AG04450 (cell line): ENCODE data around the gene ATP2A3. TPM values are rescaled to one million over a fixed set of nuclear protein-coding genes. Genes with fewer than 3 reads are reported as not detected.

Source experiments
- CTCF ChIA-PET: fragments of 300-600, 350-600 bp; formaldehyde crosslinking; extraction: SDS; loops from one replicate; lab custom pipeline; 2022; ENCODE audit warnings: antibody characterized with exemption, inconsistent platforms; lab: Charles Lee
- POLR2A ChIA-PET: fragments of 350-600 bp; formaldehyde crosslinking; extraction: SDS; loops from one replicate; lab custom pipeline; 2021; ENCODE audit warnings: antibody characterized with exemption, inconsistent platforms; lab: Yijun Ruan, JAX
- DNase-seq: peaks from one replicate; pipeline ENCODE4 v3.0.0-alpha.2; 2011; ENCODE audit warnings: low read depth, low spot score
- H3K27ac ChIP-seq: one replicate; pipeline ENCODE4 v1.5.1; 2012; ENCODE audit warnings: low read depth, low read length, control low read depth
- H3K27me3 ChIP-seq: one replicate; pipeline ENCODE4 v1.6.0; 2012; ENCODE audit warnings: low read length; ENCODE audit not compliant: control insufficient read depth, insufficient read depth
- H3K4me3 ChIP-seq: 2 replicates; pipeline ENCODE4 v1.5.1; 2011; ENCODE audit warnings: mild to moderate bottlenecking, low read depth, low read length, control low read depth
- H3K9me3 ChIP-seq: 2 replicates; pipeline ENCODE4 v1.5.1; 2012; ENCODE audit warnings: low read length; ENCODE audit not compliant: control insufficient read depth, insufficient read depth
- CTCF ChIP-seq: IDR thresholded peaks from 2 replicates; pipeline ENCODE4 v1.5.1; 2011; ENCODE audit warnings: low read depth, low read length, control low read depth, inconsistent platforms
- polyA plus RNA-seq: library from polyadenylated mRNA; depleted of rRNA; stranded (reverse); fragments of >200 nt; gene quantifications from 2 replicates; pipeline ENCODE4 v1.2.3, GENCODE V29; 2011

The ATP2A3 gene
- polyA plus RNA-seq, 1 experiment, result 0.46 TPM

GRCh38 chr17:3884188-3884587, 80.0 kb downstream of the ATP2A3 start:
- Histone ChIP-seq H3K4me3 (no peak overlapping the region), H3K27me3 (no peaks in the 10 kb centered on the region), H3K9me3 (no peaks in the 10 kb centered on the region; the same call in 1 of the 2 replicates), H3K27ac (no peak overlapping the region)
- ChIA-PET CTCF (interaction anchor here (1.6 to 2.3 kb wide), 3 partner anchors 20 to 38 kb away, joined by 6 to 11 read pairs (median 7); partner anchors contain the start of gene NCBP3), POLR2A (no interaction called here)
- no peak for TF ChIP-seq CTCF
- DNase-seq, result no peak

- no peak for DNase-seq
- no peak for TF ChIP-seq CTCF
- no peak overlapping the region for H3K4me3 ChIP-seq
- POLR2A ChIA-PET, result no interaction called here
- no peak overlapping the region for H3K27ac ChIP-seq
- H3K27me3 ChIP-seq, result no peaks in the 10 kb centered on the region
- H3K9me3 ChIP-seq, result no peaks in the 10 kb centered on the region
- CTCF ChIA-PET, result interaction anchor here (2.3 kb wide), 1 partner anchor 18 kb away, joined by 7 read pairs; no protein-coding TSS in a partner anchor
These were observed 82.0 kb downstream of the ATP2A3 start for GRCh38 chr17:3882276-3882675.

- no peaks in the 10 kb centered on the region for H3K27me3 ChIP-seq
- ChIA-PET CTCF (no interaction called here), POLR2A (no interaction called here)
These were observed 83.3 kb downstream of the ATP2A3 start for GRCh38 chr17:3880983-3881382.

GRCh38 chr17:3879591-3880417, 84.4 kb downstream of the ATP2A3 start:
- ChIA-PET POLR2A (no interaction called here), CTCF (interaction anchor here (1.0 to 3.2 kb wide), 3 partner anchors 15 to 34 kb away, joined by 3 to 13 read pairs (median 13); partner anchors contain the start of gene NCBP3)
- no peaks in the 10 kb centered on the region for H3K27me3 ChIP-seq
- no peak for DNase-seq
- H3K9me3 ChIP-seq, result no peaks in the 10 kb centered on the region
- H3K27ac ChIP-seq, result no peak overlapping the region
- no peak overlapping the region for H3K4me3 ChIP-seq
- TF ChIP-seq CTCF, result no peak

More at GRCh38 chr17:3880983-3881382, 83.3 kb downstream of the ATP2A3 start:
- DNase-seq, result no peak
- Histone ChIP-seq H3K27ac (no peak overlapping the region), H3K4me3 (no peak overlapping the region), H3K9me3 (no peaks in the 10 kb centered on the region)
- no peak for TF ChIP-seq CTCF

- H3K4me3 ChIP-seq, result no peak overlapping the region
- no peaks in the 10 kb centered on the region for H3K9me3 ChIP-seq
- no peak overlapping the region for H3K27ac ChIP-seq
- no peaks in the 10 kb centered on the region for H3K27me3 ChIP-seq
- no peak for TF ChIP-seq CTCF
- ChIA-PET POLR2A (no interaction called here), CTCF (interaction anchor here (1.0 to 3.2 kb wide), 3 partner anchors 15 to 35 kb away, joined by 3 to 13 read pairs (median 13); partner anchors contain the start of gene NCBP3)
- no peak for DNase-seq
These were observed 85.1 kb downstream of the ATP2A3 start for GRCh38 chr17:3879186-3879585.
